ENCODE results near the gene COG8.

Gene COG8

DNA sequence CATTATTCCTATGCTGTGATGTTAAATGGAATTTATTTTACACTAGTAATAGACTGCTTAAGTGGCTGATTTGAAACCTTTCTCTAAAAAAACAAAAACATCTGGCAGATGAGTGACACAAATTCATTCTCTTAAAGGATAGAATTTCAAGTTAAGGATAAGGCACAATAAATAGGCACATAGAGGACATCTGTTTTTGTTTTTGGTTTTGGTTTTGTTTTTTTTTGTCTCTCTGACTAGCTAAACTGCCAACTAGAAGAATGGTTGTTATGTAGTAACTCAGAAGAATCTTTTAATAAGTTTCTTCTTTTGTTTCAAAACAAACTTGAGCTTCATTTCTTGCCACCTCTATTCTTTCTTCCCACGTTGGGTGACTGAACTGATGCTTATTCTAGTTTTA lies 33.3 kb downstream of the COG8 start:
- Histone ChIP-seq H3K79me2 (ENCODE audit: control insufficient read depth, low read length) (no peaks in the 10 kb centered on the region), H3K9me3 (ENCODE audit: control insufficient read depth, insufficient read depth, low read length) (no peaks in the 10 kb centered on the region), H3K4me2 (ENCODE audit: low read length) (no peak overlapping the region), H4K20me1 (ENCODE audit: control insufficient read depth, insufficient read depth, low read depth, low read length) (no peaks in the 10 kb centered on the region), H3K4me3 (ENCODE audit: low read length) (no peak overlapping the region), H3F3A (ENCODE audit: control insufficient read depth, insufficient read depth) (peaks cover 17% of the 10 kb centered on the region), H3K9me2 (replicated peaks; ENCODE audit: control insufficient read depth, low read length) (no peaks in the 10 kb centered on the region), H3K4me1 (ENCODE audit: control insufficient read depth, low read length) (peaks cover 15% of the 10 kb centered on the region), H3K36me3 (ENCODE audit: control insufficient read depth, low read length) (peaks cover 11% of the 10 kb centered on the region; the same call in 1 of the 2 replicates), H3K27me3 (ENCODE audit: control insufficient read depth, low read length) (no peaks in the 10 kb centered on the region), H3K27ac (ENCODE audit: low read depth, low read length) (no peak overlapping the region)
- TF ChIP-seq EZH2phosphoT487 (IDR thresholded peaks at IDR 0.05; ENCODE audit: borderline replicate concordance, low read length), result no peak
- TF ChIP-seq, protein P1, sequence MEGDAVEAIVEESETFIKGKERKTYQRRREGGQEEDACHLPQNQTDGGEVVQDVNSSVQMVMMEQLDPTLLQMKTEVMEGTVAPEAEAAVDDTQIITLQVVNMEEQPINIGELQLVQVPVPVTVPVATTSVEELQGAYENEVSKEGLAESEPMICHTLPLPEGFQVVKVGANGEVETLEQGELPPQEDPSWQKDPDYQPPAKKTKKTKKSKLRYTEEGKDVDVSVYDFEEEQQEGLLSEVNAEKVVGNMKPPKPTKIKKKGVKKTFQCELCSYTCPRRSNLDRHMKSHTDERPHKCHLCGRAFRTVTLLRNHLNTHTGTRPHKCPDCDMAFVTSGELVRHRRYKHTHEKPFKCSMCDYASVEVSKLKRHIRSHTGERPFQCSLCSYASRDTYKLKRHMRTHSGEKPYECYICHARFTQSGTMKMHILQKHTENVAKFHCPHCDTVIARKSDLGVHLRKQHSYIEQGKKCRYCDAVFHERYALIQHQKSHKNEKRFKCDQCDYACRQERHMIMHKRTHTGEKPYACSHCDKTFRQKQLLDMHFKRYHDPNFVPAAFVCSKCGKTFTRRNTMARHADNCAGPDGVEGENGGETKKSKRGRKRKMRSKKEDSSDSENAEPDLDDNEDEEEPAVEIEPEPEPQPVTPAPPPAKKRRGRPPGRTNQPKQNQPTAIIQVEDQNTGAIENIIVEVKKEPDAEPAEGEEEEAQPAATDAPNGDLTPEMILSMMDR (IDR thresholded peaks at IDR 0.05; ENCODE audit: low read depth, low read length, poor library complexity, severe bottlenecking), result no peak

DNA sequence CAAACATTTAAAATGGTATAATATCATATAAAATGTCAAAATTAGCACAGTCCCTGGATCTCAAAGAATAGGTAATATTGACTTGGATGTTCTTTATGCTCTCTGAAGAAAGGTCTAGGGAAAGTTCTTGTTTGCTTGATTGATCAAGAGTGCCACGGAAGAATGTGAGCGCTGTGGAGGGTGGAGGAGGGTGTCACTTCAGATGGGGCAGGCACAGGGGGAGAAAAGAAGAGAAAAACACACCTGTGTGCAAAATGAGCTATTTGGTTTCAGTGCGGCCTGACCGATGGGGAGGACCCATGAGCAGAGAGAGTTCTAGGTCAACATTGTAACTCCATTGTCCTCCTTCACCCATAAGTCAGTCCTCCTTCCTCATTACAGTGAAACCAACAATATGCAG lies 37.1 kb downstream of the COG8 start:
- Histone ChIP-seq H3K9me2 (replicated peaks; ENCODE audit: control insufficient read depth, low read length) (no peaks in the 10 kb centered on the region), H3K79me2 (ENCODE audit: control insufficient read depth, low read length) (no peaks in the 10 kb centered on the region), H3K36me3 (ENCODE audit: control insufficient read depth, low read length) (peaks cover 18% of the 10 kb centered on the region), H4K20me1 (ENCODE audit: control insufficient read depth, insufficient read depth, low read depth, low read length) (no peaks in the 10 kb centered on the region), H3K27ac (ENCODE audit: low read depth, low read length) (no peak overlapping the region), H3K9me3 (ENCODE audit: control insufficient read depth, insufficient read depth, low read length) (no peaks in the 10 kb centered on the region), H3K4me3 (ENCODE audit: low read length) (no peak overlapping the region), H3K27me3 (ENCODE audit: control insufficient read depth, low read length) (no peaks in the 10 kb centered on the region), H3K4me2 (ENCODE audit: low read length) (no peak overlapping the region), H3F3A (ENCODE audit: control insufficient read depth, insufficient read depth) (peaks cover 9% of the 10 kb centered on the region), H3K4me1 (ENCODE audit: control insufficient read depth, low read length) (peaks cover 9% of the 10 kb centered on the region)
- no peak for TF ChIP-seq EZH2phosphoT487 (IDR thresholded peaks at IDR 0.05; ENCODE audit: borderline replicate concordance, low read length)
- TF ChIP-seq, protein P1 (IDR thresholded peaks at IDR 0.05; ENCODE audit: low read depth, low read length, poor library complexity, severe bottlenecking), result no peak

DNA sequence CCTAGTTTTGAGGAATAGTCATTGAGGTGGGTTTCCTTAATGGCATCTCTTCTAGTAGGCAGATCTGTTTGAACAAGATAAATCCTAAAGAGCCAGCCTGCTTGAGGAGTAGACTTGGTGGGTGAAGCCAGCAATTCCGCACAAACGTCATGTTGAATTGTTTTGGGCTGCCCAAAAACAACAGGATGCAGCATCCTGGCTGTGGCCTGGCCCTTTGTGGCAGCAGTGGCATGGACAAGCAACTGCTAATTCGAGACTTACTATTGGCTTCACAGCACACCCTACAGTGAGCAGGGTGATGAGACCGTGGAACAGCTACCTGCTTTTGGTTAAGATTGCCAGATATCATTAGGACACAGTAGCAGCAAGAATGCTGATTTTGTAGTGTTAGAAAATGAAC lies 37.5 kb downstream of the COG8 start:
- Histone ChIP-seq H3K4me1 (ENCODE audit: control insufficient read depth, low read length) (peaks cover 9% of the 10 kb centered on the region), H3K27me3 (ENCODE audit: control insufficient read depth, low read length) (no peaks in the 10 kb centered on the region), H3K4me3 (ENCODE audit: low read length) (no peak overlapping the region), H3K9me2 (replicated peaks; ENCODE audit: control insufficient read depth, low read length) (no peaks in the 10 kb centered on the region), H3K79me2 (ENCODE audit: control insufficient read depth, low read length) (no peaks in the 10 kb centered on the region), H4K20me1 (ENCODE audit: control insufficient read depth, insufficient read depth, low read depth, low read length) (no peaks in the 10 kb centered on the region), H3K4me2 (ENCODE audit: low read length) (no peak overlapping the region), H3F3A (ENCODE audit: control insufficient read depth, insufficient read depth) (peaks cover 4% of the 10 kb centered on the region), H3K36me3 (ENCODE audit: control insufficient read depth, low read length) (peaks cover 18% of the 10 kb centered on the region), H3K27ac (ENCODE audit: low read depth, low read length) (no peak overlapping the region), H3K9me3 (ENCODE audit: control insufficient read depth, insufficient read depth, low read length) (no peaks in the 10 kb centered on the region)
- no peak for TF ChIP-seq EZH2phosphoT487 (IDR thresholded peaks at IDR 0.05; ENCODE audit: borderline replicate concordance, low read length)
- TF ChIP-seq, protein P1 (IDR thresholded peaks at IDR 0.05; ENCODE audit: low read depth, low read length, poor library complexity, severe bottlenecking), result no peak

DNA sequence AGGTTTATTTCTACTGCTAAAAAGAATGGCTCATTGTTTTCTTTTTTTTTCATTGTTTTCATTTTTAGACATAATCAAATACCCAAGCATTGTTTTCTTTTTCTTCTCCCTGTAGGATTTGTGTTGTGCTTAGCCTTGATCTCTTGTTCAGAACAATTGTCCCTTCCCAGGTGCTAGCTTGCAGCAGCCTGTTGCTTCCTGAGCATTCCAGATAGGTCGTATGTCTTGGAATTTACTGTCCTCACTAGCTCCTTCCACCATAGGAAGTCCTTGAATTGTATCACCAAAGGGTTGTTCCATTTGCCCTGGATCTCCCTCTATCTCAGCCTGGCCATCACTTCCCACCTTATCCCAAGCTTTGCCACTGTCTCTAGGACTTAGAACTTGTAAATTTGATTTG lies 38.2 kb downstream of the COG8 start:
- no peak for TF ChIP-seq EZH2phosphoT487 (IDR thresholded peaks at IDR 0.05; ENCODE audit: borderline replicate concordance, low read length)
- TF ChIP-seq, protein P1 (IDR thresholded peaks at IDR 0.05; ENCODE audit: low read depth, low read length, poor library complexity, severe bottlenecking), result no peak
- Histone ChIP-seq H4K20me1 (ENCODE audit: control insufficient read depth, insufficient read depth, low read depth, low read length) (no peaks in the 10 kb centered on the region), H3F3A (ENCODE audit: control insufficient read depth, insufficient read depth) (peaks cover 4% of the 10 kb centered on the region), H3K27ac (ENCODE audit: low read depth, low read length) (no peak overlapping the region), H3K9me3 (ENCODE audit: control insufficient read depth, insufficient read depth, low read length) (no peaks in the 10 kb centered on the region), H3K4me3 (ENCODE audit: low read length) (no peak overlapping the region), H3K4me2 (ENCODE audit: low read length) (no peak overlapping the region), H3K36me3 (ENCODE audit: control insufficient read depth, low read length) (peaks cover 18% of the 10 kb centered on the region), H3K79me2 (ENCODE audit: control insufficient read depth, low read length) (no peaks in the 10 kb centered on the region), H3K27me3 (ENCODE audit: control insufficient read depth, low read length) (no peaks in the 10 kb centered on the region), H3K9me2 (replicated peaks; ENCODE audit: control insufficient read depth, low read length) (no peaks in the 10 kb centered on the region), H3K4me1 (ENCODE audit: control insufficient read depth, low read length) (peaks cover 9% of the 10 kb centered on the region)

All from DOHH2 (cell line).